Activated CD4-positive, alpha-beta T cell treated with anti-CD3 and anti-CD28 coated beads for 48 hours (primary cell): ENCODE data around the gene C11orf65.
A peak's percentile ranks its signal among the peaks of the same experiment; 100 is the strongest.
"Not testable (repeated sequence)": the region's sequence is repeated elsewhere in the genome, so short reads cannot be mapped to it uniquely, and the experiment has no call there.

Experiments
- DNase-seq: peaks from one replicate; pipeline ENCODE4 v3.0.0-alpha.2; 2020

C11orf65 gene

GRCh38 chr11:108472681-108473080 lies 5.4 kb upstream of the C11orf65 start:
- DNase-seq = no peak

GRCh38 chr11:108468478-108468864 lies 1.1 kb upstream of the C11orf65 start:
- DNase-seq = no peak

GRCh38 chr11:108466405-108466804 lies 924 bp downstream of the C11orf65 start:
- no peak for DNase-seq

GRCh38 chr11:108453207-108453835 lies 14.0 kb downstream of the C11orf65 start:
- DNase-seq = no peak

GRCh38 chr11:108441445-108441844 lies 25.9 kb downstream of the C11orf65 start:
- not testable (repeated sequence) for DNase-seq

- no peak for DNase-seq
These were observed 30.7 kb downstream of the C11orf65 start for GRCh38 chr11:108436594-108436993.

GRCh38 chr11:108435066-108435465 lies 32.3 kb downstream of the C11orf65 start:
- no peak for DNase-seq

GRCh38 chr11:108432783-108433182 lies 34.5 kb downstream of the C11orf65 start:
- no peak for DNase-seq

GRCh38 chr11:108431997-108432396 lies 35.3 kb downstream of the C11orf65 start:
- no peak for DNase-seq

GRCh38 chr11:108431370-108431769 lies 36.0 kb downstream of the C11orf65 start:
- DNase-seq = no peak

- DNase-seq = peak; percentile 19
These were observed 49.8 kb downstream of the C11orf65 start for GRCh38 chr11:108417551-108417950.

- no peak for DNase-seq
These were observed 52.4 kb downstream of the C11orf65 start for GRCh38 chr11:108414958-108415357.

GRCh38 chr11:108405706-108406105 lies 61.6 kb downstream of the C11orf65 start:
- DNase-seq = no peak

GRCh38 chr11:108403052-108403451 lies 64.3 kb downstream of the C11orf65 start:
- no peak for DNase-seq

GRCh38 chr11:108402241-108402640 lies 65.1 kb downstream of the C11orf65 start:
- no peak for DNase-seq

- DNase-seq = no peak
These were observed 68.9 kb downstream of the C11orf65 start for GRCh38 chr11:108398439-108398838.

GRCh38 chr11:108396672-108397071 lies 70.7 kb downstream of the C11orf65 start:
- not testable (repeated sequence) for DNase-seq

GRCh38 chr11:108394744-108395284 lies 72.5 kb downstream of the C11orf65 start:
- DNase-seq = no peak

GRCh38 chr11:108393046-108393445 lies 74.3 kb downstream of the C11orf65 start:
- no peak for DNase-seq

GRCh38 chr11:108392353-108392752 lies 75.0 kb downstream of the C11orf65 start:
- DNase-seq = no peak

- DNase-seq = no peak
These were observed 78.8 kb downstream of the C11orf65 start for GRCh38 chr11:108388576-108388975.

- DNase-seq = not testable (repeated sequence)
These were observed 93.8 kb downstream of the C11orf65 start for GRCh38 chr11:108373505-108373904.

GRCh38 chr11:108370990-108371389 lies 96.3 kb downstream of the C11orf65 start:
- no peak for DNase-seq

GRCh38 chr11:108370315-108370714 lies 97.0 kb downstream of the C11orf65 start:
- no peak for DNase-seq

- no peak for DNase-seq
These were observed 98.3 kb downstream of the C11orf65 start for GRCh38 chr11:108369064-108369463.
